Keratinocyte (primary cell): ENCODE data around the gene ARHGAP15. TPM values are rescaled to one million over a fixed set of nuclear protein-coding genes. Genes with fewer than 3 reads are reported as not detected.

Source experiments
- DNase-seq: peaks from one replicate; pipeline ENCODE4 v3.0.0-alpha.2; 2011; ENCODE audit warnings: low read depth, missing footprints, low spot score
- FAIRE-seq: peaks from 2 replicates; lab custom pipeline; 2011; peaks lifted over from hg19 to GRCh38; lab: Jason Lieb, UNC
- H2AFZ ChIP-seq: 2 replicates; pipeline ENCODE4 v1.6.0; 2012; ENCODE audit warnings: low read length, control low read depth, inconsistent platforms; ENCODE audit not compliant: control insufficient read depth
- H3K27ac ChIP-seq: 2 replicates; pipeline ENCODE4 v1.5.1; 2011; ENCODE audit warnings: low read length; ENCODE audit not compliant: control insufficient read depth, insufficient read depth
- H3K27me3 ChIP-seq: 3 replicates; pipeline ENCODE4 v1.6.0; 2011; ENCODE audit warnings: low read length; ENCODE audit not compliant: control insufficient read depth, insufficient read depth; ENCODE audit errors: extremely low read depth
- H3K36me3 ChIP-seq, 2 experiments: 2 replicates in 1 of 2; 3 replicates in 1 of 2; pipeline ENCODE4 v1.5.1; 2011; ENCODE audit warnings: low read length in 2 of 2, mild to moderate bottlenecking in 1 of 2; ENCODE audit not compliant: control insufficient read depth in 2 of 2, insufficient read depth in 2 of 2; ENCODE audit errors: extremely low read depth in 1 of 2
- H3K4me1 ChIP-seq: 3 replicates; pipeline ENCODE4 v1.5.1; 2011; ENCODE audit warnings: low read length; ENCODE audit not compliant: control insufficient read depth, insufficient read depth; ENCODE audit errors: extremely low read depth
- H3K4me2 ChIP-seq: 3 replicates; pipeline ENCODE4 v1.6.0; 2011; ENCODE audit warnings: low read depth, low read length; ENCODE audit not compliant: control insufficient read depth, insufficient read depth; ENCODE audit errors: extremely low read depth
- H3K4me3 ChIP-seq, 3 experiments: fragments of 200-600 bp in 1 of 3; sonication (generic) in 1 of 3; 2 replicates in 2 of 3; 3 replicates in 1 of 3; pipeline ENCODE4 v1.5.1; 2011 to 2016; ENCODE audit warnings: low read length in 3 of 3, mild to moderate bottlenecking in 3 of 3, control low read depth in 2 of 3, inconsistent platforms in 1 of 3, low read depth in 1 of 3, mixed read lengths in 1 of 3, mixed run types in 1 of 3, moderate library complexity in 1 of 3; ENCODE audit not compliant: control insufficient read depth in 2 of 3, insufficient read depth in 2 of 3; ENCODE audit errors: extremely low read depth in 1 of 3
- H3K79me2 ChIP-seq: 2 replicates; pipeline ENCODE4 v1.6.0; 2012; ENCODE audit warnings: low read length; ENCODE audit not compliant: control insufficient read depth, insufficient read depth
- H3K9ac ChIP-seq: 3 replicates; pipeline ENCODE4 v1.6.0; 2011; ENCODE audit warnings: low read length; ENCODE audit not compliant: control insufficient read depth, insufficient read depth; ENCODE audit errors: extremely low read depth
- H3K9me1 ChIP-seq: 3 replicates; pipeline ENCODE4 v1.6.0; 2011; ENCODE audit warnings: low read length; ENCODE audit not compliant: control insufficient read depth, insufficient read depth; ENCODE audit errors: extremely low read depth
- H3K9me3 ChIP-seq: 2 replicates; pipeline ENCODE4 v1.5.1; 2012; ENCODE audit warnings: low read depth, low read length; ENCODE audit not compliant: control insufficient read depth
- H4K20me1 ChIP-seq: 3 replicates; pipeline ENCODE4 v1.6.0; 2011; ENCODE audit warnings: low read length; ENCODE audit not compliant: control insufficient read depth, insufficient read depth; ENCODE audit errors: extremely low read depth
- EZH2 ChIP-seq: IDR thresholded peaks from one replicate; pipeline ENCODE4 v1.6.1; 2012; ENCODE audit warnings: inconsistent platforms, mild to moderate bottlenecking, low read length, moderate library complexity
- dilution Hi-C: fragments of 300-500 bp; cut with MboI; formaldehyde crosslinking; loops from one replicate; pipeline ENCODE4 v1.7.0; 2020; ENCODE audit warnings: low sequenced_read_pairs; ENCODE audit not compliant: extremely low pct_ligation_motif_present
- polyA plus RNA-seq, 5 experiments: library from polyadenylated mRNA; depleted of rRNA in 3 of 5; stranded (reverse) in 3 of 5; stranded (forward) in 1 of 5; unstranded in 1 of 5; fragments of >200 nt; gene quantifications; 1 replicate in 1 of 5; 2 replicates in 3 of 5; 3 replicates in 1 of 5; pipeline versions ENCODE4 v1.2.1 to v1.2.3, GENCODE V29; 2011 to 2012; ENCODE audit warnings: missing spikeins in 2 of 5, low read depth in 1 of 5, low replicate concordance in 1 of 5
- TF ChIP-seq, protein P1 (sequence below), 3 experiments: IDR thresholded peaks in 1 of 3; conservative IDR thresholded peaks in 1 of 3; optimal IDR thresholded peaks in 1 of 3; 2 replicates in 2 of 3; 3 replicates in 1 of 3; pipeline versions ENCODE3 to v1.5.1; 2011; ENCODE audit warnings: low read length in 3 of 3, mild to moderate bottlenecking in 3 of 3, moderate library complexity in 2 of 3, control low read depth in 1 of 3, inconsistent platforms in 1 of 3; ENCODE audit not compliant: insufficient read depth in 2 of 3; ENCODE audit errors: extremely low read depth in 1 of 3

Gene ARHGAP15
- polyA plus RNA-seq, 1 donor (not counting 4 experiments of a cell fraction or from before 2014, with no cell fraction given), result not detected

DNA sequence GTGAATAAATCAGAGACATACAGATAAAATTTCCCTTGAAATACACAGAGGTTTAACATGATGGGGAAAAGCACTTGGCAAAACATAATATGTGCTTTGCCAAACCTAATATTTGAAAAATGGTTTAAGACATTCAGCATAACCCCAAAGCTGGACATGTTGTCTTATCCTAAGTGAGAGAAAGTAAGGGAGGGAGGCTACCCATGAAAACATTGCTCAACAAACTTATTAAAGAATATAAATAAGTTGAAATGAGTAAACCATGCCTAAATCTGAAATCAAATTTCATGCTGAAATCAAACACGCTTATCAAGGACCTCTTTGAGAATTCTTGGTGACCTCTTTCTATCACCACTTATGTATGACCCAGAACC is 81.2 kb downstream of the ARHGAP15 start:
- H3K4me3 ChIP-seq, result no peak overlapping the region
- no peak overlapping the region for H3K9ac ChIP-seq
- DNase-seq, result no peak
- H3K36me3 ChIP-seq, result no peaks in the 10 kb centered on the region
- dilution Hi-C loops, result no loop called here
- no peak for TF ChIP-seq EZH2
- no peak overlapping the region for H3K4me2 ChIP-seq
- no peak for FAIRE-seq
- no peak overlapping the region for H2AFZ ChIP-seq
- no peaks in the 10 kb centered on the region for H3K9me1 ChIP-seq
- no peaks in the 10 kb centered on the region for H3K4me1 ChIP-seq
- no peak overlapping the region for H3K27ac ChIP-seq
- H3K79me2 ChIP-seq, result no peaks in the 10 kb centered on the region
- H3K9me3 ChIP-seq, result no peaks in the 10 kb centered on the region
- H3K27me3 ChIP-seq, result no peaks in the 10 kb centered on the region
- H4K20me1 ChIP-seq, result no peaks in the 10 kb centered on the region

DNA sequence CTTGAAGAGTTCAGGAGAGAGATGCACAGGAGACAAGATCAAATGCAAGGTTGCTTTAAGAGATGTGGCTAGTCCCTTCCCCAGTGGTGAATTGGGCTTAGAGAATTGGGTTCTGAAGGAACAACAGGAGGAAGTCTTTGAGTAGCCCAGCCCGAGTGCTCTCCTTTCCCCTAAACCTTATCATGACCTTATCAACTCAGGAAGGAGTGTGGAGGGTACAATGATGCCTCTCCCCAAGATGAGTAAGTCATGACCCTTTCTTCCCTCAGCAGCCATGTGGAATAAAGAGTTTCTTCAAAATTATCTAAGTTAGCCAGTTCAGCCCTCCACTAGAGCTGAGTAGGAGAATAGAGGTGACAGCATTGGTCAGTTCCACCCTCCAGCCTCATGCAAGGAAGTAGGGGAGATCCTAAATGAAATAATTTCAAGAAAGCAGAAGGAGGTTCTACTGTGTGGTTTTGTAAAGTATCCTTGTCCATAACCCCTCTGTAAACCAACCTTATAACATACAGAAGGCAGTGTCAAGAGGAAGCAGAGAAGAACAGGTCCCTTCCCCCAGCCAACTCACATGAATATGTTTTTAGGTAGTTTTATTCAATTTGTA is 88.4 kb downstream of the ARHGAP15 start:
- DNase-seq, result no peak
- Histone ChIP-seq H2AFZ (no peak overlapping the region), H3K4me1 (no peaks in the 10 kb centered on the region), H3K9me3 (no peaks in the 10 kb centered on the region), H3K9ac (no peak overlapping the region), H4K20me1 (no peaks in the 10 kb centered on the region), H3K27me3 (no peaks in the 10 kb centered on the region), H3K9me1 (no peaks in the 10 kb centered on the region), H3K36me3 (no peaks in the 10 kb centered on the region), H3K79me2 (no peaks in the 10 kb centered on the region), H3K4me2 (no peak overlapping the region), H3K27ac (no peak overlapping the region), H3K4me3 (no peak overlapping the region)
- dilution Hi-C loops, result no loop called here
- FAIRE-seq, result no peak
- TF ChIP-seq EZH2, result no peak
- TF ChIP-seq, protein P1, sequence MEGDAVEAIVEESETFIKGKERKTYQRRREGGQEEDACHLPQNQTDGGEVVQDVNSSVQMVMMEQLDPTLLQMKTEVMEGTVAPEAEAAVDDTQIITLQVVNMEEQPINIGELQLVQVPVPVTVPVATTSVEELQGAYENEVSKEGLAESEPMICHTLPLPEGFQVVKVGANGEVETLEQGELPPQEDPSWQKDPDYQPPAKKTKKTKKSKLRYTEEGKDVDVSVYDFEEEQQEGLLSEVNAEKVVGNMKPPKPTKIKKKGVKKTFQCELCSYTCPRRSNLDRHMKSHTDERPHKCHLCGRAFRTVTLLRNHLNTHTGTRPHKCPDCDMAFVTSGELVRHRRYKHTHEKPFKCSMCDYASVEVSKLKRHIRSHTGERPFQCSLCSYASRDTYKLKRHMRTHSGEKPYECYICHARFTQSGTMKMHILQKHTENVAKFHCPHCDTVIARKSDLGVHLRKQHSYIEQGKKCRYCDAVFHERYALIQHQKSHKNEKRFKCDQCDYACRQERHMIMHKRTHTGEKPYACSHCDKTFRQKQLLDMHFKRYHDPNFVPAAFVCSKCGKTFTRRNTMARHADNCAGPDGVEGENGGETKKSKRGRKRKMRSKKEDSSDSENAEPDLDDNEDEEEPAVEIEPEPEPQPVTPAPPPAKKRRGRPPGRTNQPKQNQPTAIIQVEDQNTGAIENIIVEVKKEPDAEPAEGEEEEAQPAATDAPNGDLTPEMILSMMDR (optimal IDR thresholded peaks at IDR 0.05 in 1 of 3, IDR thresholded peaks at IDR 0.05 in 1 of 3, conservative IDR thresholded peaks at IDR 0.05 in 1 of 3; ENCODE audit: extremely low read depth in 1 of 3, insufficient read depth in 2 of 3, low read length in 3 of 3), result no peak

DNA sequence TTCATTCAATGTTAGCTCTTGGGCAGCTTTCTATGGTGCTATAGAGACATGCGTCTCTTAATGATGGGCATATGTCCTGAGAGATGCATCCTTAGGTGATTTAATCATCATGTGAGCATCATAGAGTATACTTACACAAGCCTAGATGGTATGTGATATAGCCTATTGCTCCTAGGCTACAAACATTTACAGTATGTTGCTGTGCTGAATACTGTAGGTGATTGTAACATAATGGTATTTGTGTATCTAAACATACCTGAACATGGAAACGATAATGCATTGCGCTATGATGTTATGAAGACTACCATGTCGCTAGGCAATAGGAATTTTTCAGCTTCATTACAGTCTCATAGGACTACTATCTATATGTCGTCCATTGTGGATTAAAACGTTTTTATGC is 89.4 kb downstream of the ARHGAP15 start:
- Histone ChIP-seq H3K4me1 (no peaks in the 10 kb centered on the region), H3K36me3 (no peaks in the 10 kb centered on the region), H3K4me3 (no peak overlapping the region), H3K9ac (no peak overlapping the region), H4K20me1 (no peaks in the 10 kb centered on the region), H3K79me2 (no peaks in the 10 kb centered on the region), H3K9me3 (no peaks in the 10 kb centered on the region), H3K9me1 (no peaks in the 10 kb centered on the region), H3K4me2 (no peak overlapping the region), H2AFZ (no peak overlapping the region), H3K27ac (no peak overlapping the region), H3K27me3 (no peaks in the 10 kb centered on the region)
- DNase-seq (no peak), FAIRE-seq (no peak)
- dilution Hi-C loops, result no loop called here
- TF ChIP-seq EZH2, result no peak
- TF ChIP-seq, protein P1 (optimal IDR thresholded peaks at IDR 0.05 in 1 of 3, IDR thresholded peaks at IDR 0.05 in 1 of 3, conservative IDR thresholded peaks at IDR 0.05 in 1 of 3; ENCODE audit: extremely low read depth in 1 of 3, insufficient read depth in 2 of 3, low read length in 3 of 3), result no peak
